ENCODE data around the gene SHKBP1.

GRCh38 chr19:40565355-40565754 is 11.3 kb upstream of the SHKBP1 start:
- TF ChIP-seq ZNF223 (tag by site-specific recombination; IDR thresholded peaks at IDR 0.05) (no peak), ZNF621 (tag by site-specific recombination; IDR thresholded peaks at IDR 0.05) (no peak), ZNF214 (tag by site-specific recombination; IDR thresholded peaks at IDR 0.05; ENCODE audit: borderline replicate concordance) (no peak)
- TF ChIP-seq, protein P1, sequence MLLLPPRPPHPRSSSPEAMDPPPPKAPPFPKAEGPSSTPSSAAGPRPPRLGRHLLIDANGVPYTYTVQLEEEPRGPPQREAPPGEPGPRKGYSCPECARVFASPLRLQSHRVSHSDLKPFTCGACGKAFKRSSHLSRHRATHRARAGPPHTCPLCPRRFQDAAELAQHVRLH (tag by site-specific recombination; IDR thresholded peaks at IDR 0.05), result no peak
- TF ChIP-seq, protein P2, sequence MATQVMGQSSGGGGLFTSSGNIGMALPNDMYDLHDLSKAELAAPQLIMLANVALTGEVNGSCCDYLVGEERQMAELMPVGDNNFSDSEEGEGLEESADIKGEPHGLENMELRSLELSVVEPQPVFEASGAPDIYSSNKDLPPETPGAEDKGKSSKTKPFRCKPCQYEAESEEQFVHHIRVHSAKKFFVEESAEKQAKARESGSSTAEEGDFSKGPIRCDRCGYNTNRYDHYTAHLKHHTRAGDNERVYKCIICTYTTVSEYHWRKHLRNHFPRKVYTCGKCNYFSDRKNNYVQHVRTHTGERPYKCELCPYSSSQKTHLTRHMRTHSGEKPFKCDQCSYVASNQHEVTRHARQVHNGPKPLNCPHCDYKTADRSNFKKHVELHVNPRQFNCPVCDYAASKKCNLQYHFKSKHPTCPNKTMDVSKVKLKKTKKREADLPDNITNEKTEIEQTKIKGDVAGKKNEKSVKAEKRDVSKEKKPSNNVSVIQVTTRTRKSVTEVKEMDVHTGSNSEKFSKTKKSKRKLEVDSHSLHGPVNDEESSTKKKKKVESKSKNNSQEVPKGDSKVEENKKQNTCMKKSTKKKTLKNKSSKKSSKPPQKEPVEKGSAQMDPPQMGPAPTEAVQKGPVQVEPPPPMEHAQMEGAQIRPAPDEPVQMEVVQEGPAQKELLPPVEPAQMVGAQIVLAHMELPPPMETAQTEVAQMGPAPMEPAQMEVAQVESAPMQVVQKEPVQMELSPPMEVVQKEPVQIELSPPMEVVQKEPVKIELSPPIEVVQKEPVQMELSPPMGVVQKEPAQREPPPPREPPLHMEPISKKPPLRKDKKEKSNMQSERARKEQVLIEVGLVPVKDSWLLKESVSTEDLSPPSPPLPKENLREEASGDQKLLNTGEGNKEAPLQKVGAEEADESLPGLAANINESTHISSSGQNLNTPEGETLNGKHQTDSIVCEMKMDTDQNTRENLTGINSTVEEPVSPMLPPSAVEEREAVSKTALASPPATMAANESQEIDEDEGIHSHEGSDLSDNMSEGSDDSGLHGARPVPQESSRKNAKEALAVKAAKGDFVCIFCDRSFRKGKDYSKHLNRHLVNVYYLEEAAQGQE (tag by site-specific recombination; IDR thresholded peaks at IDR 0.05), result no peak
